ENCODE data around the gene RDH5.

- no peak for TF ChIP-seq RCOR1 (IDR thresholded peaks at IDR 0.05; ENCODE audit: low read length)
- no peak for TF ChIP-seq EZH2phosphoT487 (IDR thresholded peaks at IDR 0.05; ENCODE audit: borderline replicate concordance, low read depth)
- TF ChIP-seq POLR2AphosphoS5 (IDR thresholded peaks at IDR 0.05; ENCODE audit: low read depth, low read length): no peak
- no peak for TF ChIP-seq PBX3 (IDR thresholded peaks at IDR 0.05)
- TF ChIP-seq EP300 (IDR thresholded peaks at IDR 0.05; ENCODE audit: borderline replicate concordance in 1 of 2, low read depth in 1 of 2, low read length in 1 of 2): no peak
- TF ChIP-seq FOXM1 (IDR thresholded peaks at IDR 0.05; ENCODE audit: low read depth): no peak
- no peak for TF ChIP-seq CTCF (IDR thresholded peaks at IDR 0.05)
- TF ChIP-seq JUND (IDR thresholded peaks at IDR 0.05): no peak
- no peak for TF ChIP-seq ELF1 (IDR thresholded peaks at IDR 0.05)
- TF ChIP-seq RAD21 (IDR thresholded peaks at IDR 0.05; ENCODE audit: low read length): no peak
- no peak for TF ChIP-seq RFX5 (IDR thresholded peaks at IDR 0.05; ENCODE audit: low read length)
- no peak for TF ChIP-seq REST (IDR thresholded peaks at IDR 0.05; ENCODE audit: low read depth, low read length)
- TF ChIP-seq SMC3 (IDR thresholded peaks at IDR 0.05; ENCODE audit: low read depth, low read length): no peak
These were observed 24.8 kb upstream of the RDH5 start for GRCh38 chr12:55695349-55695748.
